DND-41 (cell line): ENCODE measurements around the gene PRSS56.

Experiments
- ATAC-seq: fragments of 200-7000 bp; cut with Tn5 transposase; 3 replicates; pipeline ENCODE4 v1.9.1; 2021; ENCODE audit warnings: low read depth; ENCODE audit not compliant: insufficient read depth
- DNase-seq: peaks from one replicate; pipeline ENCODE4 v3.0.0-alpha.2; 2020
- H2AFZ ChIP-seq: 2 replicates; pipeline ENCODE4 v1.6.0; 2012; ENCODE audit warnings: low read depth, low read length
- H3K27ac ChIP-seq: 2 replicates; pipeline ENCODE4 v1.5.1; 2012; ENCODE audit warnings: low read length, inconsistent platforms
- H3K27me3 ChIP-seq: fragments of 200-600 bp; sonication (generic); 2 replicates; pipeline ENCODE4 v1.6.0; 2012; ENCODE audit warnings: low read length, mild to moderate bottlenecking, inconsistent platforms; ENCODE audit not compliant: insufficient read depth, poor library complexity
- H3K36me3 ChIP-seq: 2 replicates; pipeline ENCODE4 v1.5.1; 2012; ENCODE audit warnings: low read length, inconsistent platforms; ENCODE audit not compliant: insufficient read depth
- H3K4me1 ChIP-seq: 2 replicates; pipeline ENCODE4 v1.5.1; 2012; ENCODE audit warnings: mild to moderate bottlenecking, low read length; ENCODE audit not compliant: insufficient read depth
- H3K4me2 ChIP-seq: 2 replicates; pipeline ENCODE4 v1.6.0; 2012; ENCODE audit warnings: mild to moderate bottlenecking, moderate library complexity, low read length, inconsistent platforms; ENCODE audit not compliant: insufficient read depth
- H3K4me3 ChIP-seq, 2 experiments: fragments of 200-600 bp in 1 of 2; shearing (Covaris generic) in 1 of 2; 2 replicates each; pipeline ENCODE4 v1.5.1; 2012 to 2016; ENCODE audit warnings: inconsistent platforms in 2 of 2, low read length in 2 of 2, mild to moderate bottlenecking in 2 of 2, low read depth in 1 of 2, moderate library complexity in 1 of 2
- H3K79me2 ChIP-seq: 2 replicates; pipeline ENCODE4 v1.6.0; 2012; ENCODE audit warnings: low read length, inconsistent platforms; ENCODE audit not compliant: insufficient read depth
- H3K9ac ChIP-seq: 2 replicates; pipeline ENCODE4 v1.6.0; 2012; ENCODE audit warnings: low read depth, mild to moderate bottlenecking, inconsistent platforms, low read length, moderate library complexity
- H3K9me3 ChIP-seq: 2 replicates; pipeline ENCODE4 v1.5.1; 2012; ENCODE audit warnings: low read length, moderate library complexity, mild to moderate bottlenecking, inconsistent platforms; ENCODE audit not compliant: insufficient read depth, severe bottlenecking
- H4K20me1 ChIP-seq: 2 replicates; pipeline ENCODE4 v1.6.0; 2012; ENCODE audit warnings: low read length; ENCODE audit not compliant: insufficient read depth
- EZH2 ChIP-seq: IDR thresholded peaks from 3 replicates; pipeline ENCODE4 v1.6.1; 2012; ENCODE audit warnings: borderline replicate concordance, low read depth, mild to moderate bottlenecking, moderate library complexity, low read length, inconsistent platforms; ENCODE audit not compliant: severe bottlenecking
- TF ChIP-seq, protein P1 (sequence below): IDR thresholded peaks from 2 replicates; pipeline ENCODE4 v1.5.1; 2012; ENCODE audit warnings: borderline replicate concordance, low read length, moderate library complexity, mild to moderate bottlenecking; ENCODE audit not compliant: poor library complexity, severe bottlenecking; ENCODE audit errors: extremely low read depth

The PRSS56 gene

DNA sequence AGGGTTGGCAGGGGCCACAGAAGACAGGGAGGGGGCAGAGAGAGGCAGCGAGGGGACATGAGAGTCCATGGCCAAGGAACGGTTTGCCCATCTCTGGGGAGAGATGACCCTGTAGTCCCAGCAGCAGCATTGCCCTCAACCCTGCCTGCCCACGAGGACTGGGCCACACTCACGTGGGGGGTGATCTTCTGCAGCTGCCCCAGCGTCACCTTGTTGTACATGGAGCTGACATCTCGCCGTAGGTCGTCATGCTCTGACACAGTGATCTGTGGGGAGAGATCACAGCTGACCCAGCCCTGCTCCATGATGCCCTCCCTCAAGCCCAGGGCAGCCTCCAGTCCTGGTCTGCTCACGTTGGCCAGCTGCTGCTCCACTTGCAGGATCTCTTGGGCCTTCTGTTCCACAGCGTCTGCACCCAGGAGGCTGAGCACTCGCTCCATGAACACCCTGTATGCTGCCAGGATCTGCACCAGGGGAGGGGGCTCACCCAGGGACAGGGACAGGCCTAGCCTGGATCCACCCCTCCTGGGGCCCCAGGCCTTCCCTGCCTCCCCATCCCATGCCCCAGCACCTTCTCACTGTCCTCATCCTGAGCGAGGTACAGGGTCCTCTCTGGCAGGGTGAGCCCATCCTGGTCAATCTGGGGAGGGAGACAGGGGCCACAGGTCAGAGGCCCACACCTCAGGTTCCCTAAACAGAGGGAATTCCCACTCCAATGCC lies 35.4 kb upstream of the PRSS56 start:
- ATAC-seq (no peak), DNase-seq (no peak)
- Histone ChIP-seq H3K4me2 (no peak overlapping the region), H2AFZ (no peak overlapping the region), H3K4me1 (no peaks in the 10 kb centered on the region), H4K20me1 (no peaks in the 10 kb centered on the region; the same call in 1 of the 2 replicates), H3K36me3 (no peaks in the 10 kb centered on the region), H3K4me3 (no peak overlapping the region), H3K9ac (no peak overlapping the region), H3K27me3 (no peaks in the 10 kb centered on the region), H3K9me3 (no peaks in the 10 kb centered on the region), H3K27ac (no peak overlapping the region), H3K79me2 (no peaks in the 10 kb centered on the region)
- TF ChIP-seq, protein P1, sequence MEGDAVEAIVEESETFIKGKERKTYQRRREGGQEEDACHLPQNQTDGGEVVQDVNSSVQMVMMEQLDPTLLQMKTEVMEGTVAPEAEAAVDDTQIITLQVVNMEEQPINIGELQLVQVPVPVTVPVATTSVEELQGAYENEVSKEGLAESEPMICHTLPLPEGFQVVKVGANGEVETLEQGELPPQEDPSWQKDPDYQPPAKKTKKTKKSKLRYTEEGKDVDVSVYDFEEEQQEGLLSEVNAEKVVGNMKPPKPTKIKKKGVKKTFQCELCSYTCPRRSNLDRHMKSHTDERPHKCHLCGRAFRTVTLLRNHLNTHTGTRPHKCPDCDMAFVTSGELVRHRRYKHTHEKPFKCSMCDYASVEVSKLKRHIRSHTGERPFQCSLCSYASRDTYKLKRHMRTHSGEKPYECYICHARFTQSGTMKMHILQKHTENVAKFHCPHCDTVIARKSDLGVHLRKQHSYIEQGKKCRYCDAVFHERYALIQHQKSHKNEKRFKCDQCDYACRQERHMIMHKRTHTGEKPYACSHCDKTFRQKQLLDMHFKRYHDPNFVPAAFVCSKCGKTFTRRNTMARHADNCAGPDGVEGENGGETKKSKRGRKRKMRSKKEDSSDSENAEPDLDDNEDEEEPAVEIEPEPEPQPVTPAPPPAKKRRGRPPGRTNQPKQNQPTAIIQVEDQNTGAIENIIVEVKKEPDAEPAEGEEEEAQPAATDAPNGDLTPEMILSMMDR: no peak
- no peak for TF ChIP-seq EZH2

DNA sequence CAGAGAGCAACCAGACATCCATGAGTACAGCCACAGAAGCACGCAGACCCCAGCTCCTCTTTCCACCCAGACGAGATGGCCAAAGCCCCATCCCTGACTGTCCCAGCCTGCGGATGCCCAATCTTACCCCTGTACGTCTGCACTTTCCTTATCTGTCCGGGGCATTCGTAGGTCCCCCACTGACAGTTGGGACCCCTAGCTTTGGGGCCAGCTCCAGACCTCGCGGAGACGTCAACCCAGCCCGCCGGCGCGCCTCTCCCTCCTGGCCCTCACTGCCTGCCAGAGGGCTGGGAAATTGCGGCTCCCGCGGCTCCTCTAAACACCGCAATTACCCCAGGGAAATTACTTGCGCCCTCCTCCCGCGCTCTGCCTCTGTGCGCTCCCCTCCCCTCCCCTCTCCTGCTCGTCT lies 34.8 kb upstream of the PRSS56 start:
- no peak overlapping the region for H2AFZ ChIP-seq
- DNase-seq (no peak), ATAC-seq (no peak)
- no peak for TF ChIP-seq EZH2
- TF ChIP-seq, protein P1: no peak
- no peaks in the 10 kb centered on the region for H3K4me1 ChIP-seq
- H3K27ac ChIP-seq: no peak overlapping the region
- no peaks in the 10 kb centered on the region; the same call in none of the 2 replicates for H4K20me1 ChIP-seq
- H3K9ac ChIP-seq: no peak overlapping the region
- no peak overlapping the region for H3K4me3 ChIP-seq
- H3K79me2 ChIP-seq: no peaks in the 10 kb centered on the region
- no peak overlapping the region for H3K4me2 ChIP-seq
- no peaks in the 10 kb centered on the region for H3K9me3 ChIP-seq
- no peaks in the 10 kb centered on the region for H3K27me3 ChIP-seq
- H3K36me3 ChIP-seq: no peaks in the 10 kb centered on the region

DNA sequence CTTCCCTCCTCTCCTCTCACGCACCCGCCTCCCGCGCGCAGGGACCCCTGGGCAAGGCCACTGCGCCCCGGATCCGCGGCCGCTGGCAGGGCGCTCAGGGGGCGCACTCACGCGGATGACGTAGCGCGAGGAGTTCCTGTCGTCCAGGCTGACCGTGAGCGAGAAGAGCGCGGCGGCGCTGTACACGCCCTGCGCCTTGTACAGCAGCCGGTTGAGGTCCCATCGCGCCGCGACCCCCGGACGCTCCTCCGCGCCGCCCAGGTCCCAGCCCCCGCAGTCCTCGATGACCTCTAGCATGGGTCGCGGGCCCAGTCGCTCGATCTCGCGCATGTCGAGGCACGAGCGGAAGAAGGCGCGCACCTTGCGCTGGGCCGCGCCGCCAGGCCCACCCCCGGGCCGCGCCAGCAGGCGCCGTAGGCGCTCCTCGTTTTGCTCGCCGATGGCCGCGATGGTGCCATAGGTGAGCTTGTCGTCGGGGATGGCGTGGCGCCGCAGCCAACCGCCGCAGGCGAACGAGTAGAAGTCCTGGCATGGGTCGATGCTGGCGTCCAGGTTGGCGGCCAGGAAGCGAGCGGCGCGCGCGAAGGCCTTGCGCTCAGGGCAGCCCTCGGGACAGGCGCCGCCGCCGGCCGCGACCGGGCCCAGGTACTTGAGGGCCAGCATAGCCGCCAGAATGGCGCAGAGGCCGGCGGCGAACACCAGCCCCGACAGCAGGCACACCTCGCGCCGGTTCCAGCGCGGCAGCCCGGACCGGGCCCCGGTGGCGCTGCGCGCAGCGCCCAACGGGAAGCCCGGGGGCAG lies 34.2 kb upstream of the PRSS56 start:
- Histone ChIP-seq H3K4me3 (no peak overlapping the region), H3K36me3 (no peaks in the 10 kb centered on the region), H3K4me1 (no peaks in the 10 kb centered on the region), H2AFZ (no peak overlapping the region), H3K27ac (no peak overlapping the region), H4K20me1 (no peaks in the 10 kb centered on the region; the same call in 1 of the 2 replicates), H3K27me3 (no peaks in the 10 kb centered on the region), H3K9ac (no peak overlapping the region), H3K9me3 (no peaks in the 10 kb centered on the region), H3K79me2 (no peaks in the 10 kb centered on the region), H3K4me2 (no peak overlapping the region)
- no peak for DNase-seq
- TF ChIP-seq, protein P1: no peak
- TF ChIP-seq EZH2: no peak
- no peak for ATAC-seq
